Loucy (cell line): ENCODE measurements around the gene GID8.

Experiments
- EZH2phosphoT487 ChIP-seq: fragments of 200-600 bp; IDR thresholded peaks from 2 replicates; pipeline ENCODE4 v1.6.1; 2018; ENCODE audit warnings: antibody characterized with exemption, mild to moderate bottlenecking, moderate library complexity, borderline replicate concordance
- TF ChIP-seq, protein P1 (sequence below): fragments of 200-600 bp; sonication (generic); conservative IDR thresholded peaks from 2 replicates; pipeline ENCODE4 v1.5.1; 2014; ENCODE audit warnings: mild to moderate bottlenecking, antibody characterized with exemption, low read length

DNA sequence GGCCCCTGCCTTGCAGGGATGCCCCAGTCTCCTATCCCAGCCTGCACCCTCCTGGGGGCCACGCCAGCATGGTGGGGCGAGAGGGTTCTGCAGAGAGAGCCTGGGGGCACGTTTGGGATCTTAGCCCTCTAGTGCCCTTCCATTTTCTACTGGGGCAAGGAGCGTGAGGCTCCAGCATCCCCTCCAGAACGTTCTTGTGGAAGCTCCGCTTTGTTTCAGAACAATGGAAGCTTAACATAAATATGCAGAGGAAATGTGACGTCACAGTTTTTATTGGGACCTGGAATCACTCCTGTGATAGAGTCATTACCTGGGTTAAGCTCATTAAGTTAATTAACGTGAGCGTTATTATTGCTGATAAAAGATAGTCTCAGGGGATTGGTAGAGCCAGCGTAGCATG is 49.2 kb downstream of the GID8 start:
- TF ChIP-seq, protein P1, sequence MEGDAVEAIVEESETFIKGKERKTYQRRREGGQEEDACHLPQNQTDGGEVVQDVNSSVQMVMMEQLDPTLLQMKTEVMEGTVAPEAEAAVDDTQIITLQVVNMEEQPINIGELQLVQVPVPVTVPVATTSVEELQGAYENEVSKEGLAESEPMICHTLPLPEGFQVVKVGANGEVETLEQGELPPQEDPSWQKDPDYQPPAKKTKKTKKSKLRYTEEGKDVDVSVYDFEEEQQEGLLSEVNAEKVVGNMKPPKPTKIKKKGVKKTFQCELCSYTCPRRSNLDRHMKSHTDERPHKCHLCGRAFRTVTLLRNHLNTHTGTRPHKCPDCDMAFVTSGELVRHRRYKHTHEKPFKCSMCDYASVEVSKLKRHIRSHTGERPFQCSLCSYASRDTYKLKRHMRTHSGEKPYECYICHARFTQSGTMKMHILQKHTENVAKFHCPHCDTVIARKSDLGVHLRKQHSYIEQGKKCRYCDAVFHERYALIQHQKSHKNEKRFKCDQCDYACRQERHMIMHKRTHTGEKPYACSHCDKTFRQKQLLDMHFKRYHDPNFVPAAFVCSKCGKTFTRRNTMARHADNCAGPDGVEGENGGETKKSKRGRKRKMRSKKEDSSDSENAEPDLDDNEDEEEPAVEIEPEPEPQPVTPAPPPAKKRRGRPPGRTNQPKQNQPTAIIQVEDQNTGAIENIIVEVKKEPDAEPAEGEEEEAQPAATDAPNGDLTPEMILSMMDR = no peak
- TF ChIP-seq EZH2phosphoT487 = no peak
